Esophagus muscularis mucosa (tissue), 3 donors: Measurements from ENCODE around the gene PRKAR1B.

Experiments used
- CTCF ChIP-seq, 3 experiments: fragments of 200-600 bp in 2 of 3; fragments of 450-650 bp in 1 of 3; sonication (generic) in 2 of 3; IDR thresholded peaks; one replicate each; pipeline ENCODE4 v1.5.1; 2017 to 2019; ENCODE audit warnings: antibody characterized with exemption in 3 of 3, mild to moderate bottlenecking in 2 of 3, moderate library complexity in 1 of 3
- EP300 ChIP-seq: sonication (generic); formaldehyde crosslinking; IDR thresholded peaks from one replicate; pipeline ENCODE4 v1.6.1; 2017; ENCODE audit warnings: antibody characterized with exemption

- no peak for TF ChIP-seq CTCF (IDR thresholded peaks at IDR 0.05)
- TF ChIP-seq EP300 = no peak
Observed at GRCh38 chr7:564176-564865, 162.8 kb downstream of the PRKAR1B start.
